SK-N-SH (cell line): ENCODE data around the gene PAN2. TPM values are rescaled to one million over a fixed set of nuclear protein-coding genes. Genes with fewer than 3 reads are reported as not detected.

Source experiments
- CTCF ChIA-PET: fragments of 300-600, 350-600 bp; formaldehyde crosslinking; extraction: SDS; loops from one replicate; lab custom pipeline; 2021; lab: Yijun Ruan, JAX
- POLR2A ChIA-PET: fragments of 350-600 bp; sonication (Branson Sonifier 250); formaldehyde crosslinking; extraction: SDS; loops from one replicate; lab custom pipeline; 2020; ENCODE audit warnings: antibody characterized with exemption, inconsistent platforms; lab: Yijun Ruan, JAX
- DNase-seq: peaks from one replicate; pipeline ENCODE4 v3.0.0; 2012
- H2AFZ ChIP-seq: fragments of 200-600 bp; sonication (generic); 2 replicates; pipeline ENCODE4 v1.8.1; 2016; ENCODE audit warnings: antibody characterized with exemption, mild to moderate bottlenecking, low read depth
- H3F3A ChIP-seq: fragments of 200-600 bp; sonication (generic); replicated peaks from 2 replicates; pipeline ENCODE3; 2016; ENCODE audit warnings: antibody characterized with exemption, mild to moderate bottlenecking; ENCODE audit not compliant: insufficient read depth
- H3K27ac ChIP-seq, 2 experiments: fragments of 200-500 bp in 1 of 2; fragments of 200-600 bp in 1 of 2; sonication (Bioruptor generic) in 1 of 2; sonication (generic), shearing (Covaris generic) in 1 of 2; 2 replicates each; pipeline versions ENCODE4 v1.5.1 to v1.6.1; 2014 to 2016; ENCODE audit warnings: low read depth in 2 of 2, inconsistent platforms in 1 of 2, low read length in 1 of 2, mild to moderate bottlenecking in 1 of 2, mixed read lengths in 1 of 2
- H3K27me3 ChIP-seq: fragments of 200-600 bp; sonication (generic), shearing (Covaris generic); 2 replicates; pipeline ENCODE4 v1.6.1; 2016; ENCODE audit warnings: mixed run types; ENCODE audit not compliant: insufficient read depth
- H3K36me3 ChIP-seq, 2 experiments: fragments of 200-500 bp in 1 of 2; fragments of 200-600 bp in 1 of 2; sonication (Bioruptor generic) in 1 of 2; sonication (generic) in 1 of 2; replicated peaks in 1 of 2; 2 replicates each; pipeline versions ENCODE3 to v1.5.1; 2014 to 2016; ENCODE audit warnings: low read length in 1 of 2, mild to moderate bottlenecking in 1 of 2; ENCODE audit not compliant: insufficient read depth in 2 of 2, control insufficient read depth in 1 of 2
- H3K4me1 ChIP-seq, 2 experiments: fragments of 200-500 bp in 1 of 2; fragments of 200-600 bp in 1 of 2; sonication (Bioruptor generic) in 1 of 2; sonication (generic), shearing (Covaris generic) in 1 of 2; 2 replicates each; pipeline versions ENCODE4 v1.5.1 to v1.6.1; 2014 to 2016; ENCODE audit warnings: low read depth in 1 of 2, low read length in 1 of 2, mixed run types in 1 of 2; ENCODE audit not compliant: insufficient read depth in 2 of 2, control insufficient read depth in 1 of 2
- H3K4me2 ChIP-seq: fragments of 200-600 bp; sonication (generic), shearing (Covaris generic); 2 replicates; pipeline ENCODE4 v1.6.1; 2017; ENCODE audit warnings: mixed run types
- H3K4me3 ChIP-seq, 2 experiments: fragments of 200-500 bp in 1 of 2; fragments of 200-600 bp in 1 of 2; sonication (Bioruptor generic) in 1 of 2; sonication (generic), shearing (Covaris generic) in 1 of 2; 2 replicates each; pipeline versions ENCODE4 v1.5.1 to v1.8.1; 2014 to 2016; ENCODE audit warnings: low read depth in 2 of 2, inconsistent platforms in 1 of 2, low read length in 1 of 2, mild to moderate bottlenecking in 1 of 2, mixed read lengths in 1 of 2, moderate library complexity in 1 of 2
- H3K79me2 ChIP-seq: fragments of 200-600 bp; sonication (generic); 2 replicates; pipeline ENCODE4 v1.8.1; 2017; ENCODE audit warnings: mild to moderate bottlenecking; ENCODE audit not compliant: insufficient read depth
- H3K9ac ChIP-seq: fragments of 200-600 bp; sonication (generic); 2 replicates; pipeline ENCODE4 v1.6.1; 2017; ENCODE audit warnings: mixed run types
- H3K9me2 ChIP-seq: fragments of 200-600 bp; sonication (generic); 2 replicates; pipeline ENCODE4 v1.6.1; 2017; ENCODE audit warnings: mixed run types
- H3K9me3 ChIP-seq: fragments of 200-600 bp; sonication (generic); 2 replicates; pipeline ENCODE4 v1.6.1; 2017; ENCODE audit warnings: mixed run types, mild to moderate bottlenecking, moderate library complexity
- H4K20me1 ChIP-seq: fragments of 200-600 bp; sonication (generic); 2 replicates; pipeline ENCODE4 v1.6.1; 2017; ENCODE audit warnings: mild to moderate bottlenecking, mixed run types; ENCODE audit not compliant: insufficient read depth
- CTCF ChIP-seq: fragments of 200-600 bp; sonication (generic); IDR thresholded peaks from 2 replicates; pipeline ENCODE4 v1.6.1; 2017; ENCODE audit warnings: antibody characterized with exemption, mild to moderate bottlenecking, moderate library complexity
- ELF1 ChIP-seq: IDR thresholded peaks from 2 replicates; pipeline ENCODE4 v1.4.0; 2012
- EP300 ChIP-seq, 2 experiments: IDR thresholded peaks; 2 replicates each; pipeline versions ENCODE4 v1.4.0 to v1.6.1; 2012; ENCODE audit warnings: borderline replicate concordance in 1 of 2, low read depth in 1 of 2, low read length in 1 of 2
- EZH2phosphoT487 ChIP-seq: fragments of 200-600 bp; sonication (generic); IDR thresholded peaks from 2 replicates; pipeline ENCODE4 v1.6.1; 2017; ENCODE audit warnings: low read depth, mixed run types, mild to moderate bottlenecking, antibody characterized with exemption, moderate library complexity, borderline replicate concordance
- FOXJ3 ChIP-seq: sonication (generic); formaldehyde crosslinking; IDR thresholded peaks from 2 replicates; pipeline ENCODE4 v1.5.1; 2020; ENCODE audit warnings: mild to moderate bottlenecking, missing genetic modification reagents
- FOXM1 ChIP-seq: IDR thresholded peaks from 2 replicates; pipeline ENCODE4 v1.4.0; 2012; ENCODE audit warnings: low read depth, mild to moderate bottlenecking
- RAD21 ChIP-seq: IDR thresholded peaks from 2 replicates; pipeline ENCODE4 v1.6.1; 2012; ENCODE audit warnings: mild to moderate bottlenecking, low read length
- REST ChIP-seq: IDR thresholded peaks from 2 replicates; pipeline ENCODE4 v1.6.1; 2012; ENCODE audit warnings: mild to moderate bottlenecking, low read depth, low read length, moderate library complexity
- RXRA ChIP-seq: IDR thresholded peaks from 2 replicates; pipeline ENCODE4 v1.4.0; 2012; ENCODE audit warnings: low read depth, mild to moderate bottlenecking, borderline replicate concordance
- TCF12 ChIP-seq: IDR thresholded peaks from 2 replicates; pipeline ENCODE4 v1.4.0; 2012
- TEAD4 ChIP-seq: IDR thresholded peaks from 2 replicates; pipeline ENCODE4 v1.4.0; 2012; ENCODE audit warnings: mild to moderate bottlenecking, borderline replicate concordance; ENCODE audit not compliant: insufficient read depth
- USF2 ChIP-seq: fragments of 150-350 bp; IDR thresholded peaks from 2 replicates; pipeline ENCODE4 v1.6.1; 2017; ENCODE audit warnings: antibody characterized with exemption, low read length, low read depth, borderline replicate concordance
- ZBTB33 ChIP-seq: IDR thresholded peaks from 2 replicates; pipeline ENCODE4 v1.4.0; 2012; ENCODE audit warnings: low read depth, borderline replicate concordance
- WGBS: methylation state at CpG from one replicate; pipeline ENCODE4 v1.1.6; 2017; ENCODE audit warnings: low lambda C conversion rate; 5-methylcytosine and 5-hydroxymethylcytosine counted together
- polyA plus RNA-seq, 3 experiments: library from polyadenylated mRNA; depleted of rRNA; stranded (reverse); fragments of >200 nt; gene quantifications; 2 replicates each; pipeline ENCODE4 v1.2.3, GENCODE V29; 2012
- TF ChIP-seq, protein P1 (sequence below): IDR thresholded peaks from 2 replicates; pipeline ENCODE4; 2012
- TF ChIP-seq, protein P2 (sequence below): IDR thresholded peaks from 2 replicates; pipeline ENCODE4 v1.4.0; 2012; ENCODE audit warnings: low read depth
- TF ChIP-seq, protein P3 (sequence below): IDR thresholded peaks from 2 replicates; pipeline ENCODE4 v1.4.0; 2012; ENCODE audit warnings: low read depth, borderline replicate concordance

The PAN2 gene
- polyA plus RNA-seq, 1 of the 3 experiments (the other 2 are of a cell fraction): 37.1 TPM

- Histone ChIP-seq H3K9me3 (no peaks in the 10 kb centered on the region), H3K9ac (no peak overlapping the region), H3K27ac (no peak overlapping the region), H3K4me2 (no peak overlapping the region), H3K9me2 (no peaks in the 10 kb centered on the region), H4K20me1 (no peaks in the 10 kb centered on the region)
- no peak for DNase-seq
- POLR2A ChIA-PET: no interaction called here
- WGBS: 100% methylated on average over 2 of the region's 2 CpGs
- no peak for TF ChIP-seq EP300 (IDR thresholded peaks at IDR 0.05; ENCODE audit: borderline replicate concordance in 1 of 2, low read depth in 1 of 2, low read length in 1 of 2)
- no peak for TF ChIP-seq RAD21
- no peak for TF ChIP-seq REST
- no peak for TF ChIP-seq CTCF
- TF ChIP-seq, protein P1, sequence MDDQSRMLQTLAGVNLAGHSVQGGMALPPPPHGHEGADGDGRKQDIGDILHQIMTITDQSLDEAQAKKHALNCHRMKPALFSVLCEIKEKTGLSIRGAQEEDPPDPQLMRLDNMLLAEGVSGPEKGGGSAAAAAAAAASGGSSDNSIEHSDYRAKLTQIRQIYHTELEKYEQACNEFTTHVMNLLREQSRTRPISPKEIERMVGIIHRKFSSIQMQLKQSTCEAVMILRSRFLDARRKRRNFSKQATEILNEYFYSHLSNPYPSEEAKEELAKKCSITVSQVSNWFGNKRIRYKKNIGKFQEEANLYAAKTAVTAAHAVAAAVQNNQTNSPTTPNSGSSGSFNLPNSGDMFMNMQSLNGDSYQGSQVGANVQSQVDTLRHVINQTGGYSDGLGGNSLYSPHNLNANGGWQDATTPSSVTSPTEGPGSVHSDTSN: no peak
- no peak for TF ChIP-seq TEAD4
- TF ChIP-seq, protein P2, sequence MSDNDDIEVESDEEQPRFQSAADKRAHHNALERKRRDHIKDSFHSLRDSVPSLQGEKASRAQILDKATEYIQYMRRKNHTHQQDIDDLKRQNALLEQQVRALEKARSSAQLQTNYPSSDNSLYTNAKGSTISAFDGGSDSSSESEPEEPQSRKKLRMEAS: no peak
- TF ChIP-seq TCF12: no peak
- no peak for TF ChIP-seq FOXJ3 (CRISPR knock-in tag)
- TF ChIP-seq RXRA: no peak
- no peak for TF ChIP-seq EZH2phosphoT487
- TF ChIP-seq FOXM1: no peak
- no peak for TF ChIP-seq ZBTB33
- TF ChIP-seq ELF1: no peak
- TF ChIP-seq, protein P3, sequence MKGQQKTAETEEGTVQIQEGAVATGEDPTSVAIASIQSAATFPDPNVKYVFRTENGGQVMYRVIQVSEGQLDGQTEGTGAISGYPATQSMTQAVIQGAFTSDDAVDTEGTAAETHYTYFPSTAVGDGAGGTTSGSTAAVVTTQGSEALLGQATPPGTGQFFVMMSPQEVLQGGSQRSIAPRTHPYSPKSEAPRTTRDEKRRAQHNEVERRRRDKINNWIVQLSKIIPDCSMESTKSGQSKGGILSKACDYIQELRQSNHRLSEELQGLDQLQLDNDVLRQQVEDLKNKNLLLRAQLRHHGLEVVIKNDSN: no peak
- TF ChIP-seq USF2: no peak
- TF ChIP-seq, all 33 proteins: peak for 0
- no peaks in the 10 kb centered on the region for H3K4me1 ChIP-seq
- H3K4me3 ChIP-seq: no peak overlapping the region
- H3F3A ChIP-seq: peaks cover 16% of the 10 kb centered on the region
- no peaks in the 10 kb centered on the region for H3K27me3 ChIP-seq
- H3K36me3 ChIP-seq: peaks cover 44 to 72% of the 10 kb centered on the region in 2 experiments
- CTCF ChIA-PET: interaction anchor here (0.6 to 2.2 kb wide), 3 partner anchors 26 to 356 kb away, joined by 3 to 6 read pairs (median 3); partner anchors contain the start of gene SMARCC2
- H3K79me2 ChIP-seq: peaks cover 21% of the 10 kb centered on the region
- no peak overlapping the region for H2AFZ ChIP-seq
Measured at GRCh38 chr12:56282579-56282978, 51.2 kb downstream of the PAN2 start.
